AG04450 (cell line): ENCODE data around the gene CCDC38. TPM values are rescaled to one million over a fixed set of nuclear protein-coding genes. Genes with fewer than 3 reads are reported as not detected.

Experiments
- CTCF ChIA-PET: fragments of 300-600, 350-600 bp; formaldehyde crosslinking; extraction: SDS; loops from one replicate; lab custom pipeline; 2022; ENCODE audit warnings: antibody characterized with exemption, inconsistent platforms; lab: Charles Lee
- POLR2A ChIA-PET: fragments of 350-600 bp; formaldehyde crosslinking; extraction: SDS; loops from one replicate; lab custom pipeline; 2021; ENCODE audit warnings: antibody characterized with exemption, inconsistent platforms; lab: Yijun Ruan, JAX
- DNase-seq: peaks from one replicate; pipeline ENCODE4 v3.0.0-alpha.2; 2011; ENCODE audit warnings: low read depth, low spot score
- H3K27ac ChIP-seq: one replicate; pipeline ENCODE4 v1.5.1; 2012; ENCODE audit warnings: low read depth, low read length, control low read depth
- H3K27me3 ChIP-seq: one replicate; pipeline ENCODE4 v1.6.0; 2012; ENCODE audit warnings: low read length; ENCODE audit not compliant: control insufficient read depth, insufficient read depth
- H3K4me3 ChIP-seq: 2 replicates; pipeline ENCODE4 v1.5.1; 2011; ENCODE audit warnings: mild to moderate bottlenecking, low read depth, low read length, control low read depth
- H3K9me3 ChIP-seq: 2 replicates; pipeline ENCODE4 v1.5.1; 2012; ENCODE audit warnings: low read length; ENCODE audit not compliant: control insufficient read depth, insufficient read depth
- polyA plus RNA-seq: library from polyadenylated mRNA; depleted of rRNA; stranded (reverse); fragments of >200 nt; gene quantifications from 2 replicates; pipeline ENCODE4 v1.2.3, GENCODE V29; 2011
- TF ChIP-seq, protein P1 (sequence below): IDR thresholded peaks from 2 replicates; pipeline ENCODE4 v1.5.1; 2011; ENCODE audit warnings: low read depth, low read length, control low read depth, inconsistent platforms

CCDC38 gene
- polyA plus RNA-seq, 1 experiment: not detected

GRCh38 chr12:95986635-95987570, 44.5 kb upstream of the CCDC38 start:
- TF ChIP-seq, protein P1, sequence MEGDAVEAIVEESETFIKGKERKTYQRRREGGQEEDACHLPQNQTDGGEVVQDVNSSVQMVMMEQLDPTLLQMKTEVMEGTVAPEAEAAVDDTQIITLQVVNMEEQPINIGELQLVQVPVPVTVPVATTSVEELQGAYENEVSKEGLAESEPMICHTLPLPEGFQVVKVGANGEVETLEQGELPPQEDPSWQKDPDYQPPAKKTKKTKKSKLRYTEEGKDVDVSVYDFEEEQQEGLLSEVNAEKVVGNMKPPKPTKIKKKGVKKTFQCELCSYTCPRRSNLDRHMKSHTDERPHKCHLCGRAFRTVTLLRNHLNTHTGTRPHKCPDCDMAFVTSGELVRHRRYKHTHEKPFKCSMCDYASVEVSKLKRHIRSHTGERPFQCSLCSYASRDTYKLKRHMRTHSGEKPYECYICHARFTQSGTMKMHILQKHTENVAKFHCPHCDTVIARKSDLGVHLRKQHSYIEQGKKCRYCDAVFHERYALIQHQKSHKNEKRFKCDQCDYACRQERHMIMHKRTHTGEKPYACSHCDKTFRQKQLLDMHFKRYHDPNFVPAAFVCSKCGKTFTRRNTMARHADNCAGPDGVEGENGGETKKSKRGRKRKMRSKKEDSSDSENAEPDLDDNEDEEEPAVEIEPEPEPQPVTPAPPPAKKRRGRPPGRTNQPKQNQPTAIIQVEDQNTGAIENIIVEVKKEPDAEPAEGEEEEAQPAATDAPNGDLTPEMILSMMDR: no peak
- CTCF ChIA-PET: interaction anchor here (1.4 kb wide), 1 partner anchor 11 kb away, joined by 6 read pairs; no protein-coding TSS in a partner anchor
- POLR2A ChIA-PET: no interaction called here
- DNase-seq: no peak
- Histone ChIP-seq H3K9me3 (no peaks in the 10 kb centered on the region), H3K4me3 (no peak overlapping the region), H3K27ac (no peak overlapping the region), H3K27me3 (peaks cover 26% of the 10 kb centered on the region)

- Histone ChIP-seq H3K4me3 (no peak overlapping the region), H3K27me3 (peaks cover 19% of the 10 kb centered on the region), H3K27ac (no peak overlapping the region), H3K9me3 (no peaks in the 10 kb centered on the region)
- TF ChIP-seq, protein P1: no peak
- no peak for DNase-seq
- POLR2A ChIA-PET: no interaction called here
- CTCF ChIA-PET: no interaction called here
Measured at GRCh38 chr12:95984682-95985081, 42.3 kb upstream of the CCDC38 start.

DNA sequence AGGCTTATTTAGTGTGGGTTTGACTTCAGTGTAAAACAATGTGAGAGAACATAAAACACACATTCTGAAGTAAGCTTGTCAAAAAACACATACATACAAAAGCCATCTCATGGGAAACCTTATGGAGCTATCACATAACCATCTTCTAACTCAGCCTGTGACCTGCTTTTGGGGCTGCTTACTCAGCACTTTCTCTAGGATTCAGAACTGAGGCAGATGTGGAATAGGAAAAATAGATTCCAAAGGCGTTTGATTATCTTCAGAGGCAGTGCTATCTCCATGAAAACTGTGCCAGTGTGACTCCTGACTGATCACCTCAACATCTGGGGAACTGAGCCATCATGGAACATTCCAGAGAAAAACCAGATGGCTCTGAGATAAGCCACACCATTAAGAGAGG, 40.2 kb upstream of the CCDC38 start:
- CTCF ChIA-PET: no interaction called here
- DNase-seq: no peak
- TF ChIP-seq, protein P1: no peak
- POLR2A ChIA-PET: no interaction called here
- H3K27ac ChIP-seq: no peak overlapping the region
- H3K27me3 ChIP-seq: peaks cover 14% of the 10 kb centered on the region
- no peak overlapping the region for H3K4me3 ChIP-seq
- no peaks in the 10 kb centered on the region for H3K9me3 ChIP-seq

DNA sequence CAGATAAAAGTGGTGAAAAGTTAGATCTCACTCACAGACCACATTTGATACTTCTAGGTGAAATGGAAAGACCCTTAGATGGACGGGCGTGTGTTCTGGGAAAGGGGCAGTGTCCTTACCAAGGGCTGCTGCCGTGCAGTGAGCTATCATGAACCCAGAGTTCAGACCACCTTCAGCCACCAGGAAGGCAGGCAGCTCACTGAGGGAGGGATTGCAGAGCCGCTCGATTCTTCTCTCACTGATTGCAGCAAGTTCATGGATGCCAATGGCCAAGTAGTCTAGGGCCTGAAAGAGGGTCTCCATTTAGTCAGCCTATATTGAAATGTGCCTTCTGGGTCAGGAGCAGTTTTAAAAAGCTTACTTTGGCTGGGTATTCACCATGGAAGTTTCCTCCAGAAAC, 38.0 kb upstream of the CCDC38 start:
- ChIA-PET POLR2A (no interaction called here), CTCF (no interaction called here)
- no peak for DNase-seq
- Histone ChIP-seq H3K27me3 (peaks cover 7% of the 10 kb centered on the region), H3K4me3 (no peak overlapping the region), H3K27ac (no peak overlapping the region), H3K9me3 (peaks cover 3% of the 10 kb centered on the region; the same call in 1 of the 2 replicates)
- TF ChIP-seq, protein P1: no peak

- ChIA-PET CTCF (no interaction called here), POLR2A (no interaction called here)
- no peak for DNase-seq
- Histone ChIP-seq H3K9me3 (peaks cover 3% of the 10 kb centered on the region; the same call in 1 of the 2 replicates), H3K4me3 (no peak overlapping the region), H3K27ac (no peak overlapping the region), H3K27me3 (peaks cover 7% of the 10 kb centered on the region)
- TF ChIP-seq, protein P1: no peak
Measured at GRCh38 chr12:95978774-95979173, 36.4 kb upstream of the CCDC38 start.
